Measurements from ENCODE around the gene SPIRE1.

DNA sequence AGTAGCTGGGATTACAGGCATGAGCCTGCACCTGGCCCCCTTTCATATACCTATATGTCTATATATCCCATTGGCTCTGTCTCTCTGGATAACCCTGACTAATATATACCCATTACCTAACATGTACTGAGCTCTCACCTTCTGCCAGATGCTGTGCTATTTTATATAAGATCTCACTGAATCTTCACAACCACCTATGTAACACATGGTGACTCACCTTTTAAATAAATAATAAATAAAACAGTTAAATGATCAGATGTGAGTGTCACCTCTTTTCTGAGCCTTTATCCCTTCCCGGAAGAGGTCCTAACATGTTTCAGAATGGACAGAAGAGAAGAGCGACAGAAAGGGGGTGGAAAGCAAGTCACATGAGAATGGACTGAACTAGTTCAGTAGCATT, 123.1 kb downstream of the SPIRE1 start:
- TF ChIP-seq POLR2A (IDR thresholded peaks at IDR 0.05; ENCODE audit: low read length) (no peak), GATA1 (IDR thresholded peaks at IDR 0.05; ENCODE audit: low read depth, low read length) (no peak)

Data from erythroblast (primary cell).